Suppressor macrophage treated with lipopolysaccharide for 1 hour (primary cell): ENCODE results near the gene SUSD6.
A peak's percentile ranks its signal among the peaks of the same experiment; 100 is the strongest.
"Not testable (repeated sequence)": the region's sequence is repeated elsewhere in the genome, so short reads cannot be mapped to it uniquely, and the experiment has no call there.

Experiments used
- DNase-seq, 3 donors: peaks; one replicate each; pipeline ENCODE4 v3.0.0-alpha.2; 2020 to 2022

The SUSD6 gene

DNA sequence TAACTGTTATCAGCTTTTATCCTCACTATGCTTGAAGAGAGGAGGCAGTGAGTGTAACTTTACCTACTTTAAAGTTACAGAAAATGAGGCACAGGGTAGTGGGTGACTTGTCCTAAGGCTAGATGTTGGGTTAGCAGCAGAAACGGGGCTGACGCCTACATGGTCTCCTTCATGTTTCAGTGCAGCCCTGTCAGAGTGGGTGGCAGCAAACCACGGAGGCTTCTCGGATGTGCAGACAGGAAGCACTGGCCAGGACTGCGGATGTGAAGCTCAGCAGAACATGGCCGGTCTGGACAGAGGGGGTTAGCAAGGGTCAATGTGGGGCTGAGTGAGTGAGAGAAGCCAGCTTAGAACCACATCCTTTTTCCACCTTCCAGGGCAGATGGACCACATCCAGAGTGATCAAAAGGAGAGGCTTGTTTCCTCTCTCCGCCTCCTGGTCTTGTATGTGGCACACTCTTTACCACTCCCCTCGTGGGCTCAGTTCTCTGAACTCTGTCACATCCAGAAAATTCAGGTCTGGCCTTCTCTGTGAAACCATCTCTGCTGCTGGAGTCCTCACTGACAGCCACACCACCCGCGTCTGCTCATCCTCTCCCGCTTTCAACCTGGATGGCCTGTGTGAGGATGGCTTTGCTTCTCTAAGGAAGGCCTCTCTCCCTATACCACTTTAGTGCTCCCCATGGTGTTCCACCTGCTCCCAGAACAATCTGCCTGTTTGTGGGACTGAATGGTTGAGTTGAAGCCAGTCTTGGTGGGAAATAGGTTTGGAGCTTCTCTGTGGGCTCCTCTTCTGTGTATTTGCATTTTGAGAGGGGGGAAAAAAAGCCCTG is 14.1 kb downstream of the SUSD6 start:
- peak; percentile 85 to 89 (median 86) for DNase-seq

DNA sequence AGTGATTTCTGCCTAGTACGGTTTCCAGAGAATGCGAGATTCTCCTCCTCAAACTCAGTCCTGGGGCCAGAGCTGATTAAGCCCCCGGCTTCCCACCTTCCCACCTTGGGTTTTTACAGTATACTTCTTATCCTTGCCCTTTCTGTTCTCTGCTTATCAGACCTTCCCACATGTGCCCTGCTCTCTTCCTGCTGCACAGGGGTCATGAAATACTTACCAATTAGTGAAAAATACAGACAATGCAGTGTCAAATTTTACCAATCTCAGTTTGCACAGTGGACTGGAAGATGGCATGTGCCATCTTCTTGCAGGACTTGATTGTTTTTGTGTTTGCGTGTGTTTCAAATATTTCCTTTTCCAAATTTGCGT is 14.7 kb downstream of the SUSD6 start:
- no peak for DNase-seq

DNA sequence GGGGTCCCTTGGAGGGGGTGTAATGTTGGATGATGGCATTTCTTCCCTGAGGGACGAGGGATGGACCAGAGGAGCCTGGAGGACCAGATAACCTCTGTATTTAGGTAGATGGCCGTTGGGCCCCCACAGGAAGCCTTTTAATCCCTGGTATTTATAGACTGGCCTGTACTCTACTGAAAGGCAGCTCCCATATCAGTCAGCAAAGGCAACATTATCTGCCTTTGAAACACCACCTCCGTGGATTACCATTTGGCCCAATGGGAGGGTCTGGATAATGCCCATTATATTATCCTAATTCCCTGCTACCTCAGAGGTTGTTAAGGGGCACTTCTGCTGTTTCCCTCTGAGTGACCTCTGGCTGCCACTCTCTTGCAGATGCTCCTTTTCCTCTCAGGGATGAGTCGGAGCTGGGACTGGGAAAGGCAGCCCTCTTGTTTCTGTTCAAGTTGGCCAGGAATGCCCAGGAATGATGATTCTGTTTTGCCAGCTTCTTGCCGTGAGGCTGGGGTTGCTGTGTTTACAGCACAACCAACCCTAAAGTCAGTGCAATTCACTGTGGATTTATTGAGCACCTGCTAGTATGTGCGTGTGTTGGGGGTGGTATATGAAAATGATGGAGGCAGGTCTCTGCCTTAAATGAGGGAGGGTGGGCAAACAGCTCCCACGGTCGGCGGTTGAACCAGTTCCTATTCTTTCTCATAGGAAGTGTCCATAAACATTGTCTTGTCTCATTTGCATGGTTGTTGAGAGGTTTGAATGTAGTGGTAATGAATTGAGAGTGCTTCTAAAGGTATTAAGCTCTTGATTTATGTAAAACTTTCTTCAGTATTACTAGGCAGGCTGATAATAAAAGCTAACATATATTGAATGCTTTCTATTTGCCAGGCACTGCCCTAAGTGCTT is 18.1 kb downstream of the SUSD6 start:
- DNase-seq: no peak

DNA sequence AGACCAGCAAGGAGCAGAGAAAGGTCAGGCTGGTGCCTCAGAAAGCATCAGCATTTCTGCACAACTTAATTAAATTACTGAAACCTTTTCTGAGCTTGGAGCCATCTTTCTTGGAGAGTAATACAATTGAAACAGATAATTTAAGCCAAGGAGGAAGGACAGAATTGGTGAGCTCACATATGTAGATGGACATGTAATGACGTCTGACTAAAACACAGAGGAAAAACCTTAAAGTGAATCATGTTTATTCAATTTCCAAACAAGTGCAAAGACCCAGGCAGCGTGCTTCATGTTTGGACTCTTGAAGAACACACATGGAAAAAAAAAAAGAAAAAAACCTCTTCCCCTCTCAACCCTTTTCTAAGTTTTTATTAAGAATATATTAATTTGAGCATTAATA is 19.0 kb downstream of the SUSD6 start:
- peak; percentile 46 to 83 (median 60) for DNase-seq

DNA sequence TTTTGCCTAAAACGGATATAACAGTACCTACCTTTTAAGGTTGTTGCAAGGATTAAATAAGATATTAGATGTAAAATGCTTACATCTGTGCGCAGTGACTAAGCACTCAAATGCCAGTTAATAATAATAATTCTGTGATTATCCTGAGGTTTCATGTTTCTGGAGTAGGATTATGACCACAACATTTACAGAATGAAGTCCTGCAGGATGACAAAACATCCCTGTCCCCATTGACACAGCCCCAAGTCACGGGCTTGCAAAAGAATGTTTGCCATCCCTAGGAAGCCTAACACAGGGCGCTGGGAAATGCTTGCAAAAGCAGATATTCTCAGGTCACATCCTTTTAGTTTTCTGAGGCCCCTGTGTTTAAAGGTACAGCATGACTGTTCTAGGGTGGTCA is 20.1 kb downstream of the SUSD6 start:
- DNase-seq: peak in 1 of 3 donors; percentile 44

DNA sequence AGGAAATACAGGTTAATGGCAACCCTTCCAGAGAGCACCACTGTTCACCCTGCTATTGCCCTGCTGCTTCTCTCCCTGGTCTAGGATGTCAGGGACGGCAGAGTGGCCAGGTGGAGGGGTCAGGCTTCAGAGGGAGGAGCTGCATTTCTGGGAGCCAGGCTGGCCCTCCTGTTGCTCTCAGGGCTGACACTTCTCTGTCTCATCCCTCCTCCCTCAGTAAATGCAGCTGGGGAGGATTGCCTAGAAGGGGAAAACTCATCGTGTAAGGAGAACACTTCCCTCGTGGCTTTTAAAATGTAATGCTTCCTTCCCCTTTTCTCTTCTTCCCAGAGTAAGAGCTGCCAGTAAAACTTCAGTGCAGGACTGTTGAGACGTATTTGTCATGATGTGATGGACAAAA is 20.8 kb downstream of the SUSD6 start:
- DNase-seq: peak; percentile 80 to 95 (median 87)

DNA sequence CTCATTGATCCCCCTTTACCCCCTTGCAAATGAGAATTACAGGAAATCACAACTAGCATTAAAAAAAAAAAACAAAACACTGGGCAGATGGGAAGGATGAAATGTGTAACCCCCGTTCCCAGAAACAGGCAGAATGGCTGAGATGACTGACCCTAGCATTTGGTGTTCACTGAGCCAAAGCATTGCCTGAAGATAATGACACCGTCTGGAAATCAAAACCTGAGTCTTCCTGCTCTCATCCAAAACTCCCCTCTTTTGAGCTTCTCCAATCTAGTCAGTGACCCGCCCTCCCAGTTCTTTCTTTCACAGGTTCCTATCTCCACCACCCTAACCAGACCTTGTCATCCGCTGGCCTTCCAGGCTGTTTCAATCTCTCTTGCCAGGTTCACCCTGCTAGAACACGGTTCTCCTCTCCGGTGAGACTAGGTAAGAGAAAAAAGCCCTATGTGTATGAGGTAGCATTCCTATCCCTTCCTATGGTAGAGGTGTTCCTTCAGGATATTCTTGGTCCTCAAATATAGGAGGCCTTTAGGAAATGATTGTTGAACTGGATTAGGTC is 21.3 kb downstream of the SUSD6 start:
- peak in 2 of 3 donors; percentile 33 to 49 for DNase-seq

DNA sequence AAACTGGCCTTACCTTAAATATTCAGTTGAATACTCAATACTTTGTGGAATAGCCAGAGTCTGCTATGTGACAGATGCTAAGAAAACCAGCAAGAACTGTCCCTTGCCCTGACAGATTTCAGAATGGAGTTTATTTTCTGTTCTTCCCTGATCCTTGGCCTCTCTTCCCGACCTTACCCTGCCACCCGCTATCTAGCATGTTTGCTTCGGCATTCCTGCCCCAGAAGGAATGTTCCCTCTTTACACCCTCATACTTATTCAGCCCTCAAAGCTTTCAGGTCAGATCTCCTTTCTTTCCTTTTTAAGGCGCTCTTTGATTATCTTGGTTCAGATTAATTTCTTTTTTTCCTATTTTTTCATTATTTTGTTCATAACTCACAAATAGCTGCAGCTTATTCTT is 21.8 kb downstream of the SUSD6 start:
- DNase-seq: no peak

DNA sequence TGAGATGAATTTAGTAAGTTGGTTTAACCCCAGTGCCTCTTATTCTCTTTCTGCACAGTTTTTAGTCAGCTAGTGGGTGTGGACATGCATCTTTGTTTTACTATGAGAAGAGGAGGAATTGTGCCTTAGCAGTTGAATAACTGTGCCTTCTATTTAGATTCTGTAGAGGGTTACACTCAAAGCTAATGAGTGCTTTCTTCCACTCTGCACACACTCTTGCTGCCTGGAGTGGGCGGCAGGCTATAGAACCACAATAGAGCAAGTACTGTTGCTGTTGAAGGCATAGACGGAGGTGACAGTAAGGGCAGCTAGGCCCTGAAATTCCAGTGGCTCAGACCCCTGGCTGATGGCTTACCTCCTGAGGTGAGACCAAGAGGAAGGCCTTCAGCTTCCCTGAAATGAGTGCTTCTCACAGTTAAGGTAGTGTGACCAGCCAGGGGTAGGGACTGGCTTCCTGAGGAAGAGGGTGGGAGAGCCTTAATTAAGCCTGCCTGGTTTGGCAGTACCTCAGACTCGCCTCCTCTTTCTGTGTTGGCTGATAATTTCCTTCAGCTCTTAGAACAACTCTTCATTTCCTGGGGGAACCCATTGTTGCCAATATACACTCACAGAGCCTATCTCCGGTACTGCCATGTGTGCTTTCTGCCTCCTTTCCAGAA is 24.7 kb downstream of the SUSD6 start:
- no peak for DNase-seq

DNA sequence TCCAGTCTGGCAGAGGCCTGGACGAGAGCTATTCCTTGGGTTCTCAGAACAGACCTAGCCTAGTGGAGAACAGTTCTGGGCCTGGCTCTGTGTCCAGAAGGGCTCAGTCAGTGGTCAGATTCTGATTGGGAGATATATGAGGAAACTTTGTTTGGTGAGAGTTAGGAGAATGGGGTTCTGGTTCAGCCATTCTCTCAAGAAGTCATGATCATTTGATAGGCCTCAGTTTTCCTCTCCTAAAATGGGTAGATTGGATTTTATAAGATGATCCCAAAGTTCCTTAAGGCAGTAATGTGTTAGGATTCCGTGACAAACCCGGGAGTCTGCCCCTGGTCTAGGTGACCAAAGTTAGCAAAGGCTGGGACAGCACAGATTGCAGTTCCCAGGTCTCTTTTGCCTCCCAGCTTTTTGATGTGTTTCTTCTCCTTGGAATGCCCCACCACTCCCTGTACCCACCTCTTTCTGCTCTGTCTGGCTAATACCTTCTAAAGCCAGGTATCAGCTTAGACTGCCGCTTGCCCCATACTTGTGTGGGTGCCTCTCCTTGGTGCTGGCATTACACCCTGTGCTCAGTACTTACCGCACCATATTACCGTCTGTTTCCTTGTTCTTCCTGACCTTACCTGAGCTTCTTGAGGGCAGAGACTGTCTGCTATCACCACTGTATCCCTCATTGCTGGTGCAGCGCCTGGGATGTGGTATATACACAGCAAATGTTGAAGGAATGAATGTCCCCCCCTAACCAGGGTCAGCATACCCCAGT is 25.5 kb downstream of the SUSD6 start:
- DNase-seq: no peak

DNA sequence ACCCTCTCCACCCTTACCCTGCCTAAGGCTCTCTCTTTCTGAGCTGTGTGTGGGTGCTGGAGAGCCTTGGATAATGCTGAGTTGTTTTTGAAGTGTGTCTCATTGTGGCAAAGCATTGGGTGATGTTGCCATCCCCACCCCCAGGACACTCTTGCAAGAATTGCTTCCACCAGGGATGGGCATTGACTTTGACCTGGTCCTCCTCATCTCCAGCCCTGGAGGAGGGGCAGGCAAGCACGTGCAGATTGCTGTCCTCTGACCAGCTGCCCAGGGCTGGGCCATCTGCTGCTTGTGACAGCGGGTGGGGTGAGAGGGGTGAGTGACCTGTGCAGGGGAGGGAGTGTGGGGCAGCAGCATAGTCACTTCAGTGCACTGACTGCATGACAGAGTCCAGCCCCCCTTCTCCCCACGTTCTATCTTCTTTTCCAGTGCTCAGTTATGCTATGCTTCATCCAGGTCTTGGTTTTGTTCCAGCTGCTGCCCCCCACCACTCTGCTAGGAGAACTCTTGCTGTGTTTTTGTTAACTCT is 26.2 kb downstream of the SUSD6 start:
- peak; percentile 41 to 53 (median 41) for DNase-seq

DNA sequence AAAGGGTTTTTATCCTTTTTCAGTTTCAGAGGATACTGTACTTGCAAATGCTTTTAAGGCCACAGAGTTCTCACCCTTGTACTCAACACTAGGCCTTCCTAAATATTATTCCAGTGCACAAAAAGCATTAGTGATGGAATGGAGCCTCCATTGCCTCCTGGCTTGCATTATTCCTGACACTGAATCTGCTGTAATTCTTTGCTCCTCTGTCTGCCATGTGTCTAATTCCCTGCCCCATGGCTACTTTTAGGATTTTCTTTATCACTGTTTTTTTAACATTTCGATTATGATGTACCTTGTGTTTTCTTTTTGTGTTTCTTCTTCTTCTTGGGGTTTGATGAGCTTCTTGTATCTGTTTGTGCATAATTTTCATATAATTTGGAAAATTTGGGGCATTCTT is 29.5 kb downstream of the SUSD6 start:
- DNase-seq: no peak

DNA sequence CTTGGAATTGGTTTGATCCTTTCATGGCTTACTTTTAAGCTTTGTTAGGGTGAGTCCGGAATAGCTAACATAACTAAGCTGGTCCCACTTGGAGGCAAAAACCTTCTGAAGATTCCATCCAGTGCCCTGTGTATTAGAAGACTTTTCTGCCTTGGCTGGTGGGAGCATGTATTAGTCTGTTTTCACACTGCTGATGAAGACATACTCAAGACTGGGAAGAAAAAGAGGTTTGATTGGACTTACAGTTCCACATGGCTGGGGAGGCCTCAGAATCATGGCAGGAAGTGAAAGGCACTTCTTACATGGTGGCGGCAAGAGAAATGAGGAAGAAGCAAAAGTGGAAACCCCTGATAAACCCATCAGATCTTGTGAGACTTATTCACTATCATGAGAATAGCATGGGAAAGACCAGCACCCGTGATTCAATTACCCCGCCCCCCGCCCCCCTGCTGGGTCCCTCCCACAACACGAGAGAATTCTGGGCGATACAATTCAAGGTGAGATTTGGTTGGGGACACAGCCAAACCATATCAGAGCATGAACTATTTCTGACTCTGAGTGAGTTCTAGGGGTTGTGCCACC is 30.9 kb downstream of the SUSD6 start:
- peak; percentile 65 to 76 (median 68) for DNase-seq

DNA sequence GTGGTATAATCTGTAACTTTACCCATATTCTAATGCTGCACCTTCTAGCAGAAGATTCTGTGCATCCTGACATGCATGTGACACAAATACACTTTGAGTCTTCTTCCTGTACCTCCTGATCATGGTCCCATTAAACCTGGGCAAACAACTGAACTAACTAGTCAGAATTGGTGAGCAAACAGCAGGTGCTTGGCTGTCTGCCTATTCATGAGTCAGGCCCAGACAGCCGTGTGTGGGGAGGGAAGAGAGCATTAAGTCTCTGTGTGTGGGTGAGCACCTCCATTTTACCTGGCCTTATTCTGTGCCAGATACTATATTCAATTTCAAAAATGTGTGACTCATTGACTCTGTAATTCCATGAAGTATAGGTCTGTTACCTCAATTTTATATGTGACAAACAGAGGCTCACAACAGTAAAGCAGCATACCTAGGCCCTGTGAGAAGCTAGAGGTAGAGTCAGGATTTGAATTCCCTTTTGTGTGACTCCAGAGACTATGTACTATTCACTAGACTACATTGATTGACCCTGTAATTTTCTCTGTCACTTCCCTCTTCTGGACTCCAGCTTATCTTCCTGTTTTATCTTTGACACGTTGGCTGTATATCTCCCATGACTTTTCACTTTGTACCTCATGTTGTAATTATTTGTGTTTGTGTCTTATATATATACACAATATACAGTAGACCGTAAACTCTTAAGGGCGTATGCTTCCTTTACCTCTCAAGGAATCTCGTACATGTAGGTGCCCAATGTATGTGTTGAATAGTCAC is 32.2 kb downstream of the SUSD6 start:
- peak; percentile 42 to 74 (median 58) for DNase-seq

DNA sequence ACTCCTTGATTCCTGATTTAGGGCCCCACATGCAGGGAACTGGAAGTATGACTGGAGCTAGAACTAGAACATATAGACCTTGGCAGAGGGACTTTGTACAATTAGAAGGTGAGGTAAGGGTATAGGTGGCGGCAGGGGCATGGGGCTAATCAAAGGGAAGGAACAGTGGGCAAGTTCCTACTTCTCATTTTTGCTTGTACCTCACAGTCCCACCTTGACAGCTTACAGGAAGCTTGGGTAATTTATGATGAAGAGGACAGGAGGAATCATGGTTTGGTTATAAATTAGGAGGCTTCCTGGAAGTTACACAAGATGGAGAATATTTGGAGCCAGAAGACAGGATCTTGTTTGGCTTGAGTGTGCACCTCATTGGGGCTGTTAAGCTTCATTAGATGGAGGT is 33.4 kb downstream of the SUSD6 start:
- no peak for DNase-seq

DNA sequence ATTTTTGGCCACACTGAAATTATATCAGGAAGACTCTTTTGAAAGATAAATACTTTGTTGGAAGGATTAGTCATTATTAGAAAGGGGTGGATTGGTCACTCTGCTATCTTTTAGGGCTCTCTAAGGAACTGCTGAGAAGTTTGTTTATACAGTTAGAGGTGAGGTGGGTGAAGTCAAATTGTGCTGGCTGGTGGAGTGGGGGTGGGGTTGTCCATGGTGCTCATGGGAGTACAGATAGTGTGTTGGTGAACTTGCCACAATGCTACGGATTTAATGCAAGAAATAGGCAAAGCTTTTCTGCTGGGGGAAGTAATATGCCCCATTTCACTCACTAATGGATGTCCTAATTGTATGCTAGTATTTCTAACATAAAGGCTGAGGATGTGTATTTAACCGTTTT is 35.8 kb downstream of the SUSD6 start:
- DNase-seq: no peak

DNA sequence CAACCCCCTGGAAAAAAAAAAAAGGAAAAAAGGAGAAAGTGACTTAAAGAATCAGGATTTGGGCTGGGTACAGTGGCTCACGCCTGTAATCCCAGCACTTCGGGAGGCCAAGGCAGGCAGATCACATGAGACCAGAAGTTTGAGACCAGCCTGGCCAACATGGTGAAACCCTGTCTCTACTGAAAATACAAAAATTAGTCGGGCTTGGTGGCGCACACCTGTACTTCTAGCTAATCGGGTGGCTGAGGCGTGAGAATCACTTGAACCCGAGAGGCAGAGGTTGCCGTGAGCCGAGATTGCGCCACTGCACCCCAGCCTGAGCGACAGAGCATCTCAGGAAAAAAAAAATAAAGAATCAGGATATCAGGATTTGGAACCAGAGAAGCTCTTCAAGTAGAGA is 36.2 kb downstream of the SUSD6 start:
- not testable (repeated sequence) for DNase-seq

DNA sequence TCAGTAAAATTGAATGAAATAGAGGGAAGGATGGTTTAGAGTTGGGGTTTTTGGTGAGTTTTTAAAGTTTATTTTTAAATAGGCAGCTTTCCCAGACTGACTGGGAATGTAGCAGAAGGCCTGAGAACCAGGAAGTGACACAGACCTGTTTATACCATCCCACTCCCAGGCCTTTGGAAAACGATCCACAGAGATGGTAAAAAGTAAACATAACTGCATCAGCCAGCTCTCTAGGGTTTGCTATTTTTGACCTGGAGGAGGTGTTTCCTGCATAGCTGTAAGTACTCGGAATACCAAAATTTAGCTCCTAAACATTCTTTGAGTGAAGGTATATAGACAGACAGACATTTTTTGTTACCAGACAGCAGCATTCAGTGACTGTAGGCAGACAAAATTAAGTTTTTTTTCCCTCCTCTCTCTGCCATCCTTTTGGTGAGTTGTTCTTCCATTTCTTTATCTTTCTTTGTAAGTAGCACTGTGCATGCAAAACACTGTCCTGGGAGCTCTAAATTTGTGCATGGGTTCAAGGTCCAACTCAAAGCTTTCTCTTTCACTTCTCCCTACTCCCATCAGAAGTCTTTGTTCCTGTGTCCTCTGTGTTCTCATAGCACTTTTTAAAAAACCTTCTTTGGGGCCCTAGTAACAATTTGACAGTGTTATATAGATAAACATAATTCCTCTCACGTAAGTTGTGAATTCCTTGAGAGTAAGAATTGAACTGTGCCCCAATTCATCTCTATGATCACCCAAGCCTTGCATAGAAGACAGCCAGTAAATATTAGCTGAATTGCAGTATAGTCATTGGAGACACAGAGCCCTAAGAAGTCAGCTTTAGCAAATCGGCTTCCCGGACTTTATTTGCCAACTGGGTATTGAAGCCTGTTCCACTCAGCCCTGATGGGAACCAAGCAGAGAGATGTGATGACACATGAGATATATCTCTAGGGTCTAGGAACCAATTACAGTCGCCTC is 37.4 kb downstream of the SUSD6 start:
- no peak for DNase-seq

DNA sequence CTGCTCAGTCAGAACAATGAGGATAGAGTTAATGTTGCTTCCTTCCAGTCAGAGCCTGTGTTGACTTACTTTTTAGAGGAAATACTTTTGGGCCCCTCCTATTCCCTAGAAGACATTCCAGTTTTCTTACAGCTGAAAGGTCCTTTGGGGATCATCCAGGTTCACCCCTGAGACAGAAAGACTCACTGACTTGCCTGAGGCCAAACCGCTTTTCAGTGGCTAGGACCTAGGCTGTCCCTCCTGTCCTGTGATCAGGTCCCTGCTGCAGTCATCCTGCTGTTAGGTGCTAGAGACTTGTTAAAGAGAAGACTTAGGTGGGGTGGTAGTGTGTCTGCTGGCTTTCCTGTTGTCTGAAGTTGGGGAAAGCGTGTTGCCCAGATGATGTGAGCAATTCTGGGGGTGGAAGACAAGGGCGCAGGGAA is 39.6 kb downstream of the SUSD6 start:
- DNase-seq: no peak

DNA sequence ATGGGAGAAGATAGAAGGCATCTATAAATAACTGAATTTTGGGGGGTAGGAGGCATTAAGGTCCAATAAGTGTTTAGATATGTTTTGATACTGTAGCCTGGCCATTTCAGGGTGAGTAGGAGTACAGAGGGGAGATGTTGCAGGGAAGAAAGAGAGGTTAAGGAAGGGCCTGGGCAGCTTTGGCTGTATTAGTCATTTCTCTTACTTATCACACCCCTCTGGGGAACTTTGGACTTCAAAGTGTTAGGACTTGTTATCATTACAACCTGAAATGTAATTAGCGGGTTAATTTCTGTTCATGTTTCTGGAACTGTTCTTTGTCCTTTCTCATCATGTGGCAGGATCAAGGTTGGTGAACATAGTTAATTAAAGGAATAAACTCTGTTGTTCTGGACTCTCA is 40.3 kb downstream of the SUSD6 start:
- DNase-seq: peak; percentile 43 to 71 (median 52)
